GM23248 (cell line): ENCODE measurements around the gene GYS1. TPM values are rescaled to one million over a fixed set of nuclear protein-coding genes. Genes with fewer than 3 reads are reported as not detected.
"Not testable (repeated sequence)": the region's sequence is repeated elsewhere in the genome, so short reads cannot be mapped to it uniquely, and the experiment has no call there.

ENCODE experiments used
- DNase-seq: peaks from one replicate; pipeline ENCODE4 v3.0.0-alpha.2; 2015
- H2AFZ ChIP-seq: fragments of 200-600 bp; sonication (generic); 2 replicates; pipeline ENCODE4 v1.6.1; 2016; ENCODE audit warnings: antibody characterized with exemption
- H3F3A ChIP-seq: fragments of 200-600 bp; sonication (generic); 2 replicates; pipeline ENCODE4 v1.6.1; 2016; ENCODE audit warnings: mild to moderate bottlenecking, antibody characterized with exemption, mixed run types; ENCODE audit not compliant: insufficient read depth
- H3K27ac ChIP-seq: fragments of 200-600 bp; sonication (generic); 2 replicates; pipeline ENCODE4 v1.5.1; 2016; ENCODE audit warnings: mild to moderate bottlenecking
- H3K27me3 ChIP-seq: fragments of 200-600 bp; sonication (generic); replicated peaks from 2 replicates; pipeline ENCODE4 v1.6.1; 2016; ENCODE audit warnings: mild to moderate bottlenecking; ENCODE audit not compliant: insufficient read depth
- H3K36me3 ChIP-seq: fragments of 200-600 bp; sonication (generic); 2 replicates; pipeline ENCODE4 v1.6.1; 2016; ENCODE audit warnings: low read depth, mild to moderate bottlenecking
- H3K4me1 ChIP-seq: fragments of 200-600 bp; sonication (generic); 2 replicates; pipeline ENCODE4 v1.6.1; 2016; ENCODE audit warnings: mild to moderate bottlenecking; ENCODE audit not compliant: insufficient read depth
- H3K4me2 ChIP-seq: fragments of 200-600 bp; sonication (generic); one replicate; pipeline ENCODE4 v1.6.1; 2016; ENCODE audit warnings: mild to moderate bottlenecking; ENCODE audit not compliant: unreplicated experiment
- H3K4me3 ChIP-seq: fragments of 200-600 bp; sonication (generic); 2 replicates; pipeline ENCODE4 v1.5.1; 2016; ENCODE audit warnings: mild to moderate bottlenecking
- H3K79me2 ChIP-seq: fragments of 200-600 bp; sonication (generic); 2 replicates; pipeline ENCODE4 v1.6.1; 2016; ENCODE audit warnings: mild to moderate bottlenecking; ENCODE audit not compliant: insufficient read depth
- H3K9ac ChIP-seq: fragments of 200-600 bp; sonication (generic); 2 replicates; pipeline ENCODE4 v1.6.1; 2016; ENCODE audit warnings: mild to moderate bottlenecking
- H3K9me2 ChIP-seq: fragments of 200-600 bp; sonication (generic); 2 replicates; pipeline ENCODE4 v1.6.1; 2016; ENCODE audit warnings: mixed run types, mild to moderate bottlenecking, moderate library complexity; ENCODE audit not compliant: insufficient read depth
- H3K9me3 ChIP-seq: fragments of 200-600 bp; sonication (generic); one replicate; pipeline ENCODE4 v1.6.1; 2017; ENCODE audit warnings: low read depth
- H4K20me1 ChIP-seq: fragments of 200-600 bp; sonication (generic); 2 replicates; pipeline ENCODE4 v1.6.0; 2016; ENCODE audit not compliant: insufficient read depth
- EZH2 ChIP-seq: fragments of 200-600 bp; sonication (generic); IDR thresholded peaks from 2 replicates; pipeline ENCODE4 v1.6.1; 2018; ENCODE audit warnings: antibody characterized with exemption, mild to moderate bottlenecking; ENCODE audit not compliant: insufficient read depth, poor library complexity, severe bottlenecking
- EZH2phosphoT487 ChIP-seq: fragments of 200-600 bp; sonication (generic); IDR thresholded peaks from 2 replicates; pipeline ENCODE4 v1.6.1; 2018; ENCODE audit warnings: antibody characterized with exemption, moderate library complexity, mild to moderate bottlenecking, low read depth; ENCODE audit not compliant: insufficient read depth
- WGBS, 2 experiments: methylation state at CpG; one replicate each; pipeline ENCODE4 v1.1.6; 2015 to 2017; ENCODE audit warnings: low lambda C conversion rate in 2 of 2, low coverage in 1 of 2; ENCODE audit errors: missing lambda C conversion rate in 2 of 2; 5-methylcytosine and 5-hydroxymethylcytosine counted together
- in situ Hi-C: fragments of 300-500 bp; cut with MboI; formaldehyde crosslinking; loops from 2 replicates; pipeline ENCODE4 v1.15.0; 2020
- polyA plus RNA-seq: library from polyadenylated mRNA; unstranded; fragments of >200 nt; fragmentation: Nextera tagmentation; extraction: Ambion mirVana; gene quantifications from 2 replicates; pipeline ENCODE4 v1.2.1, GENCODE V29; 2016
- total RNA-seq: library from RNA; depleted of rRNA; stranded (reverse); fragments of >200 nt; shearing (Covaris generic); gene quantifications from 2 replicates; pipeline ENCODE4 v1.2.3, GENCODE V29; 2014

GYS1 gene
- total and polyA plus RNA-seq, 2 experiments from 2014 or later = 78.4 to 85.6 TPM

- Histone ChIP-seq H3K4me3 (peak within 1 kb of the TSS; percentile 77), H3K36me3 (no peaks in the 10 kb centered on the region), H3K9me3 (no peaks in the 10 kb centered on the region), H3K27ac (no peak within 1 kb of the TSS), H3K9ac (peak within 1 kb of the TSS; percentile 35), H4K20me1 (no peaks in the 10 kb centered on the region), H3K79me2 (no peaks in the 10 kb centered on the region), H3K27me3 (peaks cover 5% of the 10 kb centered on the region; the same call in 1 of the 2 replicates), H3K4me2 (peak within 1 kb of the TSS; percentile 93), H3F3A (peaks cover 5% of the 10 kb centered on the region; the same call in 1 of the 2 replicates), H2AFZ (peak within 1 kb of the TSS; percentile 90), H3K9me2 (no peaks in the 10 kb centered on the region), H3K4me1 (0 out of 2 replicates have a peak, but pooled peaks cover 8% of the 10 kb centered on the region)
- TF ChIP-seq EZH2phosphoT487 (no peak), EZH2 (no peak)
- peak; percentile 71 for DNase-seq
- 2 to 3% methylated on average over 34 to 43 of the region's 43 CpGs for WGBS, 2 experiments
- in situ Hi-C loops = no loop called here
These were observed 59.7 kb downstream of the GYS1 start, which contains the start of gene DHDH for GRCh38 chr19:48933382-48933932. Gene DHDH, plus strand, starts transcription at chr19:48933699. Its CDS starts 23 bp downstream, at chr19:48933722.

GRCh38 chr19:48928164-48929025 lies 64.7 kb downstream of the GYS1 start:
- WGBS, 2 experiments = 85 to 86% methylated on average over 15 of the region's 15 CpGs
- TF ChIP-seq EZH2phosphoT487 (no peak), EZH2 (no peak)
- Histone ChIP-seq H3K27me3 (peaks cover 5% of the 10 kb centered on the region; the same call in 1 of the 2 replicates), H3K4me3 (no peak overlapping the region), H3K9ac (no peak overlapping the region), H3F3A (peaks cover 23% of the 10 kb centered on the region), H3K4me1 (peaks cover 27% of the 10 kb centered on the region), H4K20me1 (no peaks in the 10 kb centered on the region), H3K4me2 (no peak overlapping the region), H3K79me2 (no peaks in the 10 kb centered on the region), H3K27ac (no peak overlapping the region), H3K9me3 (no peaks in the 10 kb centered on the region), H3K36me3 (no peaks in the 10 kb centered on the region), H2AFZ (no peak overlapping the region), H3K9me2 (no peaks in the 10 kb centered on the region)
- DNase-seq = no peak
- in situ Hi-C loops = no loop called here

GRCh38 chr19:48927692-48928091 lies 65.4 kb downstream of the GYS1 start:
- H3K9ac ChIP-seq, H3K9me3 ChIP-seq, H3K9me2 ChIP-seq, H3K79me2 ChIP-seq, H3K4me3 ChIP-seq, in situ Hi-C loops, H4K20me1 ChIP-seq, H3K4me2 ChIP-seq, H3K27ac ChIP-seq, DNase-seq, H2AFZ ChIP-seq, H3K27me3 ChIP-seq, H3K36me3 ChIP-seq: not testable (repeated sequence)
- 87 to 89% methylated on average over 17 of the region's 17 CpGs for WGBS, 2 experiments
- peaks cover 23% of the 10 kb centered on the region for H3F3A ChIP-seq
- H3K4me1 ChIP-seq = peaks cover 23% of the 10 kb centered on the region

- Histone ChIP-seq H3K4me2 (peak overlapping the region; percentile 22), H3K27ac (peak overlapping the region; percentile 74), H3K79me2 (no peaks in the 10 kb centered on the region), H3K4me3 (no peak overlapping the region), H3F3A (peaks cover 23% of the 10 kb centered on the region), H3K9me2 (no peaks in the 10 kb centered on the region), H2AFZ (0 out of 2 replicates have a peak overlapping the region, but pooled peaks have one; percentile 11), H3K9me3 (no peaks in the 10 kb centered on the region), H3K4me1 (peaks cover 23% of the 10 kb centered on the region), H4K20me1 (no peaks in the 10 kb centered on the region), H3K9ac (peak overlapping the region; percentile 55), H3K36me3 (no peaks in the 10 kb centered on the region), H3K27me3 (no peaks in the 10 kb centered on the region)
- 6 to 7% methylated on average over 10 of the region's 10 CpGs for WGBS, 2 experiments
- peak; percentile 100 for DNase-seq
- in situ Hi-C loops = no loop called here
- no peak for TF ChIP-seq EZH2
- TF ChIP-seq EZH2phosphoT487 = no peak
These were observed 66.2 kb downstream of the GYS1 start for GRCh38 chr19:48926909-48927308.

GRCh38 chr19:48925890-48926289 lies 67.2 kb downstream of the GYS1 start:
- WGBS, 2 experiments = 81 to 88% methylated on average over 8 of the region's 8 CpGs
- H3K9me3 ChIP-seq, H3K4me3 ChIP-seq, in situ Hi-C loops, H3K9ac ChIP-seq, H3K79me2 ChIP-seq, H4K20me1 ChIP-seq, DNase-seq, H3K36me3 ChIP-seq, H2AFZ ChIP-seq, H3K27me3 ChIP-seq, H3K9me2 ChIP-seq: not testable (repeated sequence)
- Histone ChIP-seq H3F3A (peaks cover 23% of the 10 kb centered on the region), H3K4me1 (peaks cover 23% of the 10 kb centered on the region), H3K27ac (peak overlapping the region; percentile 74; the same call in 1 of the 2 replicates), H3K4me2 (peak overlapping the region; percentile 1)
